Loucy (cell line): ENCODE measurements around the gene ACP4.

Experiments used
- H2AFZ ChIP-seq: fragments of 200-600 bp; sonication (generic); 2 replicates; pipeline ENCODE4 v1.6.0; 2016; ENCODE audit warnings: antibody characterized with exemption, mild to moderate bottlenecking, low read length, moderate library complexity
- H3F3A ChIP-seq: fragments of 200-600 bp; 2 replicates; pipeline ENCODE4 v1.6.0; 2016; ENCODE audit warnings: antibody characterized with exemption, low read depth, mild to moderate bottlenecking
- H3K27me3 ChIP-seq: fragments of 200-600 bp; sonication (generic); 2 replicates; pipeline ENCODE4 v1.6.1; 2014; ENCODE audit warnings: low read length, mild to moderate bottlenecking; ENCODE audit not compliant: insufficient read depth, poor library complexity, severe bottlenecking
- H3K36me3 ChIP-seq: fragments of 200-600 bp; sonication (generic); 2 replicates; pipeline ENCODE4 v1.6.1; 2016; ENCODE audit warnings: low read length; ENCODE audit not compliant: insufficient read depth
- H3K4me1 ChIP-seq: fragments of 200-600 bp; sonication (generic); 2 replicates; pipeline ENCODE4 v1.5.1; 2014; ENCODE audit warnings: low read length, mild to moderate bottlenecking; ENCODE audit not compliant: insufficient read depth, poor library complexity, severe bottlenecking
- H3K4me2 ChIP-seq: fragments of 200-600 bp; sonication (generic); 2 replicates; pipeline ENCODE4 v1.6.0; 2014; ENCODE audit warnings: antibody characterized with exemption, low read length, low read depth, mild to moderate bottlenecking; ENCODE audit not compliant: poor library complexity, severe bottlenecking
- H3K4me3 ChIP-seq: fragments of 200-600 bp; sonication (generic); 2 replicates; pipeline ENCODE4 v1.5.1; 2014; ENCODE audit warnings: low read length, mild to moderate bottlenecking, mixed read lengths; ENCODE audit not compliant: poor library complexity, severe bottlenecking
- H3K79me2 ChIP-seq: fragments of 200-600 bp; sonication (generic); 2 replicates; pipeline ENCODE4 v1.6.1; 2014; ENCODE audit warnings: low read length; ENCODE audit not compliant: insufficient read depth
- H3K9ac ChIP-seq: fragments of 200-600 bp; sonication (generic); 2 replicates; pipeline ENCODE4 v1.6.0; 2014; ENCODE audit warnings: mild to moderate bottlenecking, low read depth, low read length, moderate library complexity; ENCODE audit not compliant: poor library complexity, severe bottlenecking
- H3K9me2 ChIP-seq: fragments of 200-600 bp; sonication (generic); replicated peaks from 2 replicates; pipeline ENCODE4 v1.6.1; 2016; ENCODE audit warnings: low read depth, low read length, mixed read lengths
- H3K9me3 ChIP-seq: fragments of 200-600 bp; sonication (generic); 2 replicates; pipeline ENCODE4 v1.6.1; 2014; ENCODE audit warnings: mild to moderate bottlenecking, antibody characterized with exemption, low read length, low read depth; ENCODE audit not compliant: insufficient read depth
- H4K20me1 ChIP-seq: fragments of 200-600 bp; sonication (generic); 2 replicates; pipeline ENCODE4 v1.6.0; 2014; ENCODE audit warnings: antibody characterized with exemption, low read length, mild to moderate bottlenecking; ENCODE audit not compliant: insufficient read depth, poor library complexity, severe bottlenecking
- EZH2phosphoT487 ChIP-seq: fragments of 200-600 bp; IDR thresholded peaks from 2 replicates; pipeline ENCODE4 v1.6.1; 2018; ENCODE audit warnings: antibody characterized with exemption, mild to moderate bottlenecking, moderate library complexity, borderline replicate concordance
- TF ChIP-seq, protein P1 (sequence below): fragments of 200-600 bp; sonication (generic); conservative IDR thresholded peaks from 2 replicates; pipeline ENCODE4 v1.5.1; 2014; ENCODE audit warnings: mild to moderate bottlenecking, antibody characterized with exemption, low read length

ACP4 gene

DNA sequence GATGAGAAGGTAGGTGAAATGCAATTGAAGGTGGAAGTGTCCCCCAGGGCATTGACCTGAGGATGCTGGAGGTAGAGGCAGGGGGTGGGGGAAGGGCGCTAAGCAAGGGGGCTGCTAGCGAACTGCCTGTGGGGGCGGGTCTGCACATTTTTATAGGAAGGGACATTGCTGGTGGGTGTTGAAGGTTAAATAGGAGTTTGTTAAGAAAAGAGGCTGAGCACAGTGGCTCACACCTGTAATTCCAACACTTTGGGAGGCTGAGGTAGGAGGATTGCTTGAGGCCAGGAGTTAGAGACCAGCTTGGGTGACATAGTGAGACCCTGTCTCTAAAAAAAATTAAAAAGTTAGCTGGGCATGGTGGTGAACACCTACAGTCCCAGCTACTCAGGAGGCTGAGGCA is 5.5 kb upstream of the ACP4 start:
- no peak overlapping the region for H3K4me3 ChIP-seq

DNA sequence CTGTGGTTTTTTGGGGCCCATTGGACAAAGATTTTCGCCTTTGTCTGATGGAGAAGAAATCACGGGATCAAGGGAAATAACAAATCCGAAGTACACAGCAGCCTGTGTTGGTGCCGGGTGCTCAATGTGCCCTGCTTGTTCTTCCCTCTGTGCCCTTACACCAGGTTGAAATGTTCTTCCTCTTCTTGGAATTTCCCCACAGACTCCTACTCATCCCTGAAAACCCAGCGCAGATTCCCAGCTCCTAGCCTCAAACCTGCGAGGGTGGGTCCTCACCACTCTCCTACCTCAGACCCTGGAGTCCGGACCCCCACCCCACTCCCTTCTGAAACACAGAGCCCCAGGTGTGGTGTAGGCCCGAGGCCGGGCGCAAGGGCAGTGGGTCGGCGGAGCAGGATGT is 4.9 kb upstream of the ACP4 start:
- Histone ChIP-seq H3K36me3 (no peaks in the 10 kb centered on the region), H3K4me2 (no peak overlapping the region), H3K4me3 (no peak overlapping the region), H3F3A (no peaks in the 10 kb centered on the region), H3K27me3 (no peaks in the 10 kb centered on the region), H3K4me1 (no peaks in the 10 kb centered on the region), H3K9me3 (no peaks in the 10 kb centered on the region), H3K79me2 (no peaks in the 10 kb centered on the region), H3K9ac (no peak overlapping the region), H3K9me2 (no peaks in the 10 kb centered on the region), H2AFZ (no peak overlapping the region), H4K20me1 (no peaks in the 10 kb centered on the region)
- TF ChIP-seq EZH2phosphoT487 = no peak
- TF ChIP-seq, protein P1, sequence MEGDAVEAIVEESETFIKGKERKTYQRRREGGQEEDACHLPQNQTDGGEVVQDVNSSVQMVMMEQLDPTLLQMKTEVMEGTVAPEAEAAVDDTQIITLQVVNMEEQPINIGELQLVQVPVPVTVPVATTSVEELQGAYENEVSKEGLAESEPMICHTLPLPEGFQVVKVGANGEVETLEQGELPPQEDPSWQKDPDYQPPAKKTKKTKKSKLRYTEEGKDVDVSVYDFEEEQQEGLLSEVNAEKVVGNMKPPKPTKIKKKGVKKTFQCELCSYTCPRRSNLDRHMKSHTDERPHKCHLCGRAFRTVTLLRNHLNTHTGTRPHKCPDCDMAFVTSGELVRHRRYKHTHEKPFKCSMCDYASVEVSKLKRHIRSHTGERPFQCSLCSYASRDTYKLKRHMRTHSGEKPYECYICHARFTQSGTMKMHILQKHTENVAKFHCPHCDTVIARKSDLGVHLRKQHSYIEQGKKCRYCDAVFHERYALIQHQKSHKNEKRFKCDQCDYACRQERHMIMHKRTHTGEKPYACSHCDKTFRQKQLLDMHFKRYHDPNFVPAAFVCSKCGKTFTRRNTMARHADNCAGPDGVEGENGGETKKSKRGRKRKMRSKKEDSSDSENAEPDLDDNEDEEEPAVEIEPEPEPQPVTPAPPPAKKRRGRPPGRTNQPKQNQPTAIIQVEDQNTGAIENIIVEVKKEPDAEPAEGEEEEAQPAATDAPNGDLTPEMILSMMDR = no peak

More for the DNA sequence above, 5.5 kb upstream of the ACP4 start:
- no peaks in the 10 kb centered on the region for H3K79me2 ChIP-seq
- no peaks in the 10 kb centered on the region for H3K36me3 ChIP-seq
- H3K4me2 ChIP-seq = no peak overlapping the region
- no peak overlapping the region for H2AFZ ChIP-seq
- H4K20me1 ChIP-seq = no peaks in the 10 kb centered on the region
- no peaks in the 10 kb centered on the region for H3K9me3 ChIP-seq
- H3K9ac ChIP-seq = no peak overlapping the region
- no peaks in the 10 kb centered on the region for H3F3A ChIP-seq
- H3K9me2 ChIP-seq = no peaks in the 10 kb centered on the region
- no peaks in the 10 kb centered on the region for H3K27me3 ChIP-seq
- H3K4me1 ChIP-seq = no peaks in the 10 kb centered on the region
- no peak for TF ChIP-seq EZH2phosphoT487
- TF ChIP-seq, protein P1 = no peak

DNA sequence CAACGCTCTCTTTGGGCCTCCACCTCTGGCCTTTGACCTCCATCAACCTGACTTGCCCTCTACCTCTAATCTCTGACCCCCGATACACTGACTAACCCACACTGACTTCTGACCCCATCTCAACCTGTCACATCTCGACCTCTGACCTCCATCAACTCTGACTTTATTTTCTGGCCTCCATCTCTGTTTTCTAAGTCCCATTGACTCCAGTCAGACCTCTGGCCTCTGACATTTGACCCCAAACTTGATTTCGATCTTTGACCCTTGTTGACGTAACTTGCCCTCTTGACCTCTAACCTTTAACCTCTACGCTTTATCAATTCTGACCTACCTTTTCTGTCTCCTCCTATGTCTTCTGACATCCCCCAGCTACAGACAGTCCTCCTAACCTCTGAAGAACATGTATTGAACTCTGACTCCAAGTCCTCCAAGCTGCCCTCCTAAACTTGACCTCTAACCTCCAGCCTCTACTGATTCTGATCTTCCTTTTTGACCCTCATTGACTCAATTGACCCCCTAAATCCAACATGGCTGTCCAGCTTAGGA is 780 bp downstream of the ACP4 start:
- Histone ChIP-seq H3K9me2 (no peaks in the 10 kb centered on the region), H3K36me3 (peaks cover 10% of the 10 kb centered on the region; the same call in 1 of the 2 replicates), H3K9ac (no peak overlapping the region), H3F3A (0 out of 2 replicates have a peak, but pooled peaks cover 4% of the 10 kb centered on the region), H3K79me2 (no peaks in the 10 kb centered on the region), H3K4me1 (no peaks in the 10 kb centered on the region), H3K27me3 (no peaks in the 10 kb centered on the region), H2AFZ (no peak overlapping the region), H3K9me3 (no peaks in the 10 kb centered on the region), H3K4me2 (no peak overlapping the region), H3K4me3 (no peak overlapping the region), H4K20me1 (peaks cover 8% of the 10 kb centered on the region)
- TF ChIP-seq EZH2phosphoT487 = no peak
